NCI-H2029 treated with DMSO at 0.1 percent for 48 hours (cell line): ENCODE data around the gene CRELD1.

ENCODE experiments used
- DNase-seq: peaks from one replicate; lab custom pipeline; 2025; lab: John Stamatoyannopoulos, UW

CRELD1 gene

DNA sequence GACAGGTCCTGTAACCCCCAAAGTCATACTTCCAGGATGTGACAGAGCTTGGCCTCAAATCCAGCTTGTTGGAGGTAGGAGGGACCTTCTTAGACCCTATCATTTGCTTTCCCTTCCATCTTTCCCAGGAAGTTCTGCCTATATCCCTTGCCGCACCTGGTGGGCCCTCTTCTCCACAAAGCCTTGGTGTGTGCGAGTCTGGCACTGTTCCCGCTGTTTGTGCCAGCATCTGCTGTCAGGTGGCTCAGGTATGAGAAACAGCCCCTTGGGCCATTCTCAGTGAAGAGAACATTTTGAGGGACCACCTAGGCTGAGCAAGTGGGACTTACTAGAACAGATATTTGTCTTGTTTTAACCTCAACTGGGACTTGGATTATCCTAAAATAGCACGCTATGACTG is 29.7 kb upstream of the CRELD1 start:
- DNase-seq, result peak; percentile 32

DNA sequence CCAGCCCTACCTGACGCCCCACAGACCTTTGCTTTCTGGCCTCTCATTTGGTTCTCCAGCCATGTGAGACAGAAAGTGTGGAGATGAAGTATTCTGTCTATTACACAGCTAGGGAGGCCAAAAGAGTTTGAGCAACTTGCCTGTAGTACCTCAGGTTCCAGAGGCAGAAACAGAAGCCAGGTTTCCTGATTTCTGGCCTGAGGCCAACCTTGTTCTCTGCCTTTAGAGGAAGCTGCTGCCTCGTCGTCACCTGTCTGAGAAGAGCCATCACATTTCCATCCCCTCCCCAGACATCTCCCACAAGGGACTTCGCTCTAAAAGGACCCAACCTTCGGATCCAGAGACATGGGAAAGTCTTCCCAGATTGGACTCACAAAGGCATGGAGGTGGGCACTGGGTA is 27.2 kb upstream of the CRELD1 start:
- DNase-seq, result peak; percentile 48

DNA sequence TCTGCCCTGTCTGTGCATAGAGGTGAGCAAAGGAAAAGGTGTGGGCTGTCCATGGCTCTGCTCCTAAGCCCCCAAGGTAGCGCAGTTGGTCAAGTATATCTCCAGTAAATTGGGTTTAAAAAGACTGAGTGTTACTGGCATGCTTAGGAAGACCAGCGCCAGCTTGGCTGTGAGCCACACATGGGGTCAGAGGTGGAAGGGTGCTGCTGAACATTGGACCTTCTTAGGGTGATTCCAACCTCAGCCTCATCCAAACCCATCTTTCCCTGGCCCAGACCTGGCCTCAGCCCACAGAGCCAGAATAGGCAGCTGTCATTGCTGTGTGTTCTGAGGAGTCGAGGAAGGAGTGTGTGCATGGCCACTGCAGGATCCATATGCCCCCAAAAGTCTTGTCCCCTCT is 25.3 kb upstream of the CRELD1 start:
- DNase-seq, result no peak

- no peak for DNase-seq
These were observed 24.2 kb upstream of the CRELD1 start for GRCh38 chr3:9909221-9910013.

- DNase-seq, result no peak
These were observed 21.8 kb upstream of the CRELD1 start for GRCh38 chr3:9911863-9912262.

GRCh38 chr3:9912294-9912935 is 21.2 kb upstream of the CRELD1 start:
- DNase-seq, result no peak

DNA sequence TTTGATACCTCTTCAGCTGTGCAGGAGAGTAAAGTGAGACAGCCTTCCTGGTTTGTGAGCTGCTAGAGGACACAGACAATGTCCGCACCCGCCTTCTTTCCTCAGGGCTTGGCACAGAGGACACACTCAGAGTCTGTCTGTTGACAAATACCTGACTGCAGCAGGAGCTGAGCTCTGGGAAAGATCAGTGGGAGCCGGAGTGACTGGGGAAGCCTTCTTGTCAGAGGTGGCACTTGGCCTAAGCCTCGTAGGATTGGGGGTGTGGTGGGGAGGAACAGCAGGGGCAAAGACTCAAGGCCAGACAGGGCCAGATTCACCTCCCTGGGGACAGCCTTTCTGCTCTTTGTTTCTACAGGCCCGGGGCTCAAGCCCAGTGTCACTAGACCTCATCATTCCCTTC is 20.0 kb upstream of the CRELD1 start:
- DNase-seq, result peak; percentile 69

DNA sequence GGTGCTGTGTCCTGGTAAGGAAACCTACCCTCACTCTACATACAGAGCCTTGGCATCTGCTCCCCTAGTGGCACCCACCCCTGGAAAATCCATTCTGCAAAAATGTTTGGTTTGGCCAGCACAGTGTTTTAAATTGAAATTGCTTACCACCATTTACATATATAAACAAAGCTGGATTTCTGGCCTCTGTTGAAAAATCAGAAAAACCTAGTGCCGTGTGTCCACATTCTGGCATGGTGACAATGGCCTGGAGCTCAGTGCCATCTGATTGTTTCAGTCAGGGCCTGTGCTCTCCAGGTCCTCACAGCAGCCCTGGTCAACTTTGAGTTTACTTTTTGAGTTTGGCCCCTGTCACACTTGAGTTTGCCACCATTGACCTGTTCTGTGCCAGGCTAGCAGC is 19.6 kb upstream of the CRELD1 start:
- DNase-seq, result no peak

DNA sequence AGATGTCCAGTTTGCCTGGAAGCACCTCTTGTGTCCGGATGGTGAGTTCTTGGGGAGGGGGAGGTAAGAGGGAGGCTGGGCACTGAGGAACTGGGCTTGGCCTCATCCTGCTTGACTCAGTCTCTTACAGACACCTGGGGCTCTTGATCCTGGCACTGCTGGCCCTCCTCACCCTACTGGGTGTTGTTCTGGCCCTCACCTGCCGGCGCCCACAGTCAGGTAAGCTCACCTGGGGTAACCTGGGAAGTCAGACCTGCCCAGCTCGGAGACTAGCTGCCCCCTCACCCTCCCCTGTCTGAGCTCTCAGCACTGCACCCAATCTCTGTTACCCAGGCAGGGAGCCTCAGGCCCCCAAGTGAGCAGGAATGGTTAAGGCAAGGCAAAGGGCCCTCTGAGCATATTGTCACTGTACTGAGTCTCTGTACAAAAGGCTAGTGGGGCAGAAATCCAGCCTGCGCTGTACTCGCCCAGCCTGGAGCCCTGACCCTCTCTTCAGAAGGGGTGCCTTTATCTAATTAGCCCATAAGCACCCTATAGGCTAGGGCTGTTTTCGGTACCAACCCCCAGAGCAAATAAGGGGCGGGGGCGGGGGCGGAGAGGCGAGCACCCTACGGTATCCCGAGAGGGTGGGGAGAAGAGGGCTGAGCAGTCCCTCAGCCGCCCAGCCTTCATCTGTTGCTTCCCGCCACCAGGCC is 18.9 kb upstream of the CRELD1 start:
- DNase-seq, result no peak

GRCh38 chr3:9915254-9916141 is 18.1 kb upstream of the CRELD1 start:
- DNase-seq, result peak; percentile 83

DNA sequence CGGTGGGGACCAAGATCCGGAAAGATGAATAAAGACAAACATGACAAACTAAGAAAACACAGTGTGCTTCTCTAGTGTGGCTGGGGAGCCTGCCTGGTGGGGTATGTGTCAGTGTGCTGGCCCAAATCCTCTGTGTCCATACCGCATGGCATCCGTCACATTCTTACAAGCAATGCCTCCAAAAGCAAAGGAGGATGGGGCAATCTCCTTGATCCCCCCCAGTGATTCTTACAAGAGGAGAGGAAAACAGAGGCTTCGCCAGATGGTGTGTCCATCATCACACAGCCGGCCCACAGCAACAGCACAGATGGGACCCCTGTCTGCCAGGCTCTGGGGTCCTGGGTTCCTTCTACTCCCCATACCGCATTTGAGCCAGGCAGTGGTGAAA is 17.3 kb upstream of the CRELD1 start:
- no peak for DNase-seq

DNA sequence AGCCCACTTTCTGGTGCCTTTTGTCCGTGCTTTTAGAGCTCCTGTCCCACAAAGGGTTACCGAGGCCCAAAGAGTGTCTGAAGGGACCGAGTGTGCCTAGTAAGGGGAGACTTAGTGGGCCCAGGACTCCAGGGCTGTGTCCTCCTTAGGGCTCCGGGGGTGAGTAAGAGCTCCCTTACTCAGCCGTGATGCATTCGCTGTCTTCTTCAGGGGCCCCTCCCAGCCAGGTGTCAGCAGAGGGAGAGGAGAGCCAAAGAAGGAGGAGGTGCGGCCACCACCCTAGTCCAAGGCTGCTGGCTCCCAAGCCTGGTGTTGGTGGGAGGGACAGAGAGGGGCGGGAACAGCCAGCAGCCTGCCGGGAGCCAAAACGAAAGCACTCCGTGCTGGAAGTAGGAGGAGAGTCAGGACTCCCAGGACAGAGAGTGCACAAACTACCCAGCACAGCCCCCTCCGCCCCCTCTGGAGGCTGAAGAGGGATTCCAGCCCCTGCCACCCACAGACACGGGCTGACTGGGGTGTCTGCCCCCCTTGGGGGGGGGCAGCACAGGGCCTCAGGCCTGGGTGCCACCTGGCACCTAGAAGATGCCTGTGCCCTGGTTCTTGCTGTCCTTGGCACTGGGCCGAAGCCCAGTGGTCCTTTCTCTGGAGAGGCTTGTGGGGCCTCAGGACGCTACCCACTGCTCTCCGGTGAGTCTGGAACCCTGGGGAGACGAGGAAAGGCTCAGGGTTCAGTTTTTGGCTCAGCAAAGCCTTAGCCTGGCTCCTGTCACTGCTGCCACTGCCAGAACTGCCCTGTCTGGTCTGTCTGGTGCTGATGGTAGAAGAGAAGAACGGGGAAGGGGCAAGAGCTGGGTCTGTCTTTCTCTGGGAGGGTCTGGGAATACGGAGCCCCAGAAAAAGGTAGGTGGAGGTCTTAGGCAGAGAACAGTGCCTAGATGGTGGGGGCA is 16.6 kb upstream of the CRELD1 start, which contains the start of gene IL17RC:
Gene IL17RC (plus strand): TSS at position 365 of the 947 bp plus-strand sequence. CDS start 218 bp downstream, at position 583.
- DNase-seq, result peak; percentile 90

GRCh38 chr3:9917820-9918219 is 15.8 kb upstream of the CRELD1 start:
- no peak for DNase-seq

GRCh38 chr3:9918261-9919038 is 15.2 kb upstream of the CRELD1 start:
- no peak for DNase-seq

DNA sequence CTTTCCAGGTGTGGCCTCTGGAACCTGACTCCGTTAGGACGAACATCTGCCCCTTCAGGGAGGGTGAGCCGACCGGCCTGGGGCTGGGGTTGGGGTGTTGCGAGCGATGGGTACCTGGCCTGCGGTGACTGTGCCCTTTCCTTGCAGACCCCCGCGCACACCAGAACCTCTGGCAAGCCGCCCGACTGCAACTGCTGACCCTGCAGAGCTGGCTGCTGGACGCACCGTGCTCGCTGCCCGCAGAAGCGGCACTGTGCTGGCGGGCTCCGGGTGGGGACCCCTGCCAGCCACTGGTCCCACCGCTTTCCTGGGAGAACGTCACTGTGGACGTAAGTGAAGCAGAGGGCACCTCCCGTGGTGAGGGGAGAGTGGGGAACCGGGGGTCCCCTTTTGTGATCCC is 5.5 kb upstream of the CRELD1 start:
- DNase-seq, result no peak

DNA sequence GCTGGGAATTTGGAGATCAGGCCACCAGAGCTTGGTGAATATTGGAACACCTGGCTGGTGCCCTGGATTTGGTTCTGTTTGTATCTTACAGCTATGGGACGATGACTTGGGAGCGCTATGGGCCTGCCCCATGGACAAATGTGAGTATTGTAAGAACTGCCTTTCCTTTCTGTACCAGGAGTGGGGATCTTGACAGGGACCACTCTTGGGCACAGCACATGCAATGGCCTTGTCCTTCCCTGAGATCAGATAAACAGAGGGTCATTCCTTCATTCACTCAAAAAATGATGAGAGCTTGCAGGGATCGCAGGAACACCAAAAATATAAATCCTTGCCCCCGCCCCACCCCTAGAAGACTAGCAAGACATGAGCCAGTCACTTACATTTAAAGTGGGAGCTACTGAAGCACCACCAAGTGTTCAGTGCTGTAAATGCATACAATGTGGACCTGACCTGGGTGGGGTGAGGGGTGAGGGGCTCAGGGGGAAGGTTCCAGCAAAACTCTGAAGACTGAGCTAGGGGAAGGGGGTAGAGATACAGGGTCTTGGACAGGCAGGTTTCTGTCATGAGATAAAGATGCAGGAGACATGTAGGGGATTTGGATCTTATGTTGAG is 2.7 kb upstream of the CRELD1 start:
- DNase-seq, result no peak

DNA sequence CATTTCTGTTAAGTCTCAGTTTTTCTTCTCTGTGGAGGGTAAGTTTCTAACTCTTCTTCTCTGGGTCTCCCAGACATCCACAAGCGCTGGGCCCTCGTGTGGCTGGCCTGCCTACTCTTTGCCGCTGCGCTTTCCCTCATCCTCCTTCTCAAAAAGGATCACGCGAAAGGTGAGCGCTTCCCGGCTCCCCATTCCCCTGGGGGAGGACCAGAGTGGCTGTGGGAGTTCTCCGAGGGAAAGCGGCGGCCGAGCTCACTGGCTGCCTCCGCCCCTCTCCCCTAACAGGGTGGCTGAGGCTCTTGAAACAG is 1.1 kb upstream of the CRELD1 start:
- no peak for DNase-seq

DNA sequence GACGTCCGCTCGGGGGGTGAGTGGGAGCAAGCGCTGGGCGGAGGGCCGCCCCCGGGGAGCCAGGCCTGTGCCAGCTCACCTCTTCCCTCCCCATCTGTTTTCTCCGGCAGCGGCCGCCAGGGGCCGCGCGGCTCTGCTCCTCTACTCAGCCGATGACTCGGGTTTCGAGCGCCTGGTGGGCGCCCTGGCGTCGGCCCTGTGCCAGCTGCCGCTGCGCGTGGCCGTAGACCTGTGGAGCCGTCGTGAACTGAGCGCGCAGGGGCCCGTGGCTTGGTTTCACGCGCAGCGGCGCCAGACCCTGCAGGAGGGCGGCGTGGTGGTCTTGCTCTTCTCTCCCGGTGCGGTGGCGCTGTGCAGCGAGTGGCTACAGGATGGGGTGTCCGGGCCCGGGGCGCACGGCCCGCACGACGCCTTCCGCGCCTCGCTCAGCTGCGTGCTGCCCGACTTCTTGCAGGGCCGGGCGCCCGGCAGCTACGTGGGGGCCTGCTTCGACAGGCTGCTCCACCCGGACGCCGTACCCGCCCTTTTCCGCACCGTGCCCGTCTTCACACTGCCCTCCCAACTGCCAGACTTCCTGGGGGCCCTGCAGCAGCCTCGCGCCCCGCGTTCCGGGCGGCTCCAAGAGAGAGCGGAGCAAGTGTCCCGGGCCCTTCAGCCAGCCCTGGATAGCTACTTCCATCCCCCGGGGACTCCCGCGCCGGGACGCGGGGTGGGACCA is 632 bp upstream of the CRELD1 start:
- peak; percentile 74 for DNase-seq

DNA sequence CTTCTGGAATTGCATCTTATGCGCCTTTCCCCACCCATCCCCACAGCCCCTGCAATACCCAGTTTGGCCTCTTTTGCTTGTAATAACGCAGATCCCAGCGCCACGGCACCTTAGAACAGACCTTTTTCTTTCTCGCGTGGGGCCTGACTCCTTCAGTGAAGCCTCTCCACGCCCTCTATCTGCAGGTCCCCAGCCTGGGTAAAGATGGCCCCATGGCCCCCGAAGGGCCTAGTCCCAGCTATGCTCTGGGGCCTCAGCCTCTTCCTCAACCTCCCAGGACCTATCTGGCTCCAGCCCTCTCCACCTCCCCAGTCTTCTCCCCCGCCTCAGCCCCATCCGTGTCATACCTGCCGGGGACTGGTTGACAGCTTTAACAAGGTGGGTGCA is 594 bp downstream of the CRELD1 start:
- DNase-seq, result no peak
